Measurements from ENCODE around the gene PLCB3. TPM values are rescaled to one million over a fixed set of nuclear protein-coding genes. Genes with fewer than 3 reads are reported as not detected.

Gene PLCB3
- total RNA-seq, 4 donors from 2014 or later = 16.2 to 33.2 (median 25.1) TPM

- H3K27ac ChIP-seq = peak within 1 kb of the TSS; percentile 39 to 96 (median 96)
- peaks cover 3 to 68% (median 26%) of the 10 kb centered on the region in 3 donors for H3K4me1 ChIP-seq
- peaks cover 0 to 34% of the 10 kb centered on the region in 2 donors for H3K36me3 ChIP-seq
- no peaks in the 10 kb centered on the region for H3K9me3 ChIP-seq
- ATAC-seq = peak; percentile 83
- TF ChIP-seq EP300 (IDR thresholded peaks at IDR 0.05) (no peak), CTCF (IDR thresholded peaks at IDR 0.05) (no peak), POLR2AphosphoS5 (IDR thresholded peaks at IDR 0.05) (peak; percentile 40), POLR2A (IDR thresholded peaks at IDR 0.05) (peak; percentile 25 to 43)
- H3K4me3 ChIP-seq = peak within 1 kb of the TSS; percentile 61 to 65
- no peaks in the 10 kb centered on the region for H3K27me3 ChIP-seq
- WGBS, 2 donors (ENCODE audit: low coverage in 1 of 2) = 3% methylated on average over 5 of the region's 62 CpGs; no CpG with 5 or more reads in 1 of the 2 donors
Measured at GRCh38 chr11:64233913-64234586, 17.3 kb upstream of the PLCB3 start, which contains the start of gene VEGFB. TSS of gene VEGFB (plus strand) at chr11:64234584. CDS start at chr11:64234834, 250 bp downstream.

GRCh38 chr11:64234647-64235379 is 16.5 kb upstream of the PLCB3 start:
- H3K36me3 ChIP-seq = peaks cover 0 to 40% of the 10 kb centered on the region in 2 donors
- H3K4me3 ChIP-seq = peak overlapping the region; percentile 61 to 65
- WGBS, 2 donors (ENCODE audit: low coverage in 1 of 2) = no CpG with 5 or more reads among the region's 80 CpGs
- no peaks in the 10 kb centered on the region for H3K9me3 ChIP-seq
- ATAC-seq = peak; percentile 47
- H3K27ac ChIP-seq = peak overlapping the region; percentile 39 to 96 (median 94)
- H3K4me1 ChIP-seq = peaks cover 3 to 66% (median 19%) of the 10 kb centered on the region in 3 donors
- TF ChIP-seq POLR2AphosphoS5 (IDR thresholded peaks at IDR 0.05) = no peak
- TF ChIP-seq POLR2A (IDR thresholded peaks at IDR 0.05) = peak; percentile 45 to 48
- peak in 2 of 4 experiments; percentile 27 to 28 for TF ChIP-seq CTCF (IDR thresholded peaks at IDR 0.05)
- TF ChIP-seq EP300 (IDR thresholded peaks at IDR 0.05) = no peak
- H3K27me3 ChIP-seq = no peaks in the 10 kb centered on the region

GRCh38 chr11:64235437-64236161 is 15.7 kb upstream of the PLCB3 start:
- Histone ChIP-seq H3K4me1 (peaks cover 3 to 69% (median 25%) of the 10 kb centered on the region in 3 donors), H3K4me3 (peak overlapping the region; percentile 61 to 65), H3K27me3 (no peaks in the 10 kb centered on the region), H3K27ac (peak overlapping the region; percentile 39 to 96 (median 94)), H3K9me3 (no peaks in the 10 kb centered on the region), H3K36me3 (peaks cover 0 to 40% of the 10 kb centered on the region in 2 donors)
- TF ChIP-seq EP300 (IDR thresholded peaks at IDR 0.05) (no peak), POLR2A (IDR thresholded peaks at IDR 0.05) (no peak), POLR2AphosphoS5 (IDR thresholded peaks at IDR 0.05) (no peak), CTCF (IDR thresholded peaks at IDR 0.05) (no peak)
- WGBS, 2 donors (ENCODE audit: low coverage in 1 of 2) = 80 to 83% methylated on average over 1 of the region's 12 CpGs
- ATAC-seq = no peak

- Histone ChIP-seq H3K36me3 (peaks cover 0 to 40% of the 10 kb centered on the region in 2 donors), H3K9me3 (no peaks in the 10 kb centered on the region), H3K4me1 (peaks cover 3 to 59% (median 26%) of the 10 kb centered on the region in 3 donors), H3K27me3 (no peaks in the 10 kb centered on the region), H3K4me3 (no peak overlapping the region), H3K27ac (peak overlapping the region in 1 of 4 donors; percentile 95)
- TF ChIP-seq CTCF (IDR thresholded peaks at IDR 0.05) (no peak), POLR2A (IDR thresholded peaks at IDR 0.05) (no peak), POLR2AphosphoS5 (IDR thresholded peaks at IDR 0.05) (no peak), EP300 (IDR thresholded peaks at IDR 0.05) (no peak)
- no peak for ATAC-seq
- 80 to 83% methylated on average over 1 of the region's 12 CpGs for WGBS, 2 donors (ENCODE audit: low coverage in 1 of 2)
Measured at GRCh38 chr11:64237484-64237951, 13.8 kb upstream of the PLCB3 start.
